ENCODE measurements around the gene KRT82. TPM values are rescaled to one million over a fixed set of nuclear protein-coding genes. Genes with fewer than 3 reads are reported as not detected.

Gene KRT82
- total and polyA plus RNA-seq, 4 donors, result not detected

DNA sequence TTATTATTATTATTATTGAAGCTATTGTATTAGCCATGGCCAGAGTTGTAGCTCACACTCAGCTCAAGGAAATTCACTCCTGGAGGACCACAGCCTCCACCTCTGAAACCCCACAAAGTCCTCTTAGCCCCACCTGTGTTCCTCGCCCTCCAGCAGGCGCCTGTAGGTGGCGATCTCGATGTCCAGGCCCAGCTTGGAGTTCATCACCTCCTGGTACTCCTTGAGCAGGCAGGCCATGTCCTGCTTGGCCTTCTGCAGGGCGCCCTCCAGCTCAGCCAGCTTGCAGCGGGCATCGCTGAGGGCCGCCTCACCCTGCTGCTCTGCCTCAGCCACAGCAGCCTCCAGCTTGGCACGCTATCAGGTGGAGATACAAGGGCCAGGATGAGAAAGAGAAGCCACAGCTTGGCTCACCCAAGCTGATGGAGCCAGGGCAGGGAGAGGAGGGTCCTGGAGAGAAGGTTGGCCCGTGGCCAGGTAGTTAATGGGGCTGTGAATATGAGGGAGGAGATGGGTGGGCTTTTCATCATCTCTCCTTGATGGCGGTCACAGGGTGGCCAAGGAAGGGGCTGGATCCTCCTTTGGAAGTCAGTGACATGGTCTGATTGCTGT, 43.9 kb downstream of the KRT82 start:
- peaks cover 0 to 8% (median 0%) of the 10 kb centered on the region in 3 donors for H3K27me3 ChIP-seq (ENCODE audit: control insufficient read depth in 3 of 3, insufficient read depth in 3 of 3, low read length in 2 of 3)
- ATAC-seq (ENCODE audit: insufficient read depth, low FRiP score), result no peak
- no peaks in the 10 kb centered on the region for H3K36me3 ChIP-seq (ENCODE audit: control insufficient read depth in 4 of 4, insufficient read depth in 4 of 4, low read length in 4 of 4)
- H3K27ac ChIP-seq (ENCODE audit: low read depth in 1 of 2, low read length in 1 of 2), result no peak overlapping the region
- H3K4me3 ChIP-seq, result no peak overlapping the region
- 85 to 91% methylated on average over 11 of the region's 11 CpGs for WGBS, 2 donors
- H3K9ac ChIP-seq (ENCODE audit: insufficient read depth in 1 of 2, low read length in 2 of 2), result no peak overlapping the region
- TF ChIP-seq, protein P1, sequence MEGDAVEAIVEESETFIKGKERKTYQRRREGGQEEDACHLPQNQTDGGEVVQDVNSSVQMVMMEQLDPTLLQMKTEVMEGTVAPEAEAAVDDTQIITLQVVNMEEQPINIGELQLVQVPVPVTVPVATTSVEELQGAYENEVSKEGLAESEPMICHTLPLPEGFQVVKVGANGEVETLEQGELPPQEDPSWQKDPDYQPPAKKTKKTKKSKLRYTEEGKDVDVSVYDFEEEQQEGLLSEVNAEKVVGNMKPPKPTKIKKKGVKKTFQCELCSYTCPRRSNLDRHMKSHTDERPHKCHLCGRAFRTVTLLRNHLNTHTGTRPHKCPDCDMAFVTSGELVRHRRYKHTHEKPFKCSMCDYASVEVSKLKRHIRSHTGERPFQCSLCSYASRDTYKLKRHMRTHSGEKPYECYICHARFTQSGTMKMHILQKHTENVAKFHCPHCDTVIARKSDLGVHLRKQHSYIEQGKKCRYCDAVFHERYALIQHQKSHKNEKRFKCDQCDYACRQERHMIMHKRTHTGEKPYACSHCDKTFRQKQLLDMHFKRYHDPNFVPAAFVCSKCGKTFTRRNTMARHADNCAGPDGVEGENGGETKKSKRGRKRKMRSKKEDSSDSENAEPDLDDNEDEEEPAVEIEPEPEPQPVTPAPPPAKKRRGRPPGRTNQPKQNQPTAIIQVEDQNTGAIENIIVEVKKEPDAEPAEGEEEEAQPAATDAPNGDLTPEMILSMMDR (IDR thresholded peaks at IDR 0.05; ENCODE audit: control extremely low read depth, extremely low read depth), result no peak
- no peak for DNase-seq
- peaks cover 0 to 16% (median 0%) of the 10 kb centered on the region in 5 donors for H3K4me1 ChIP-seq (ENCODE audit: control insufficient read depth in 5 of 5, insufficient read depth in 5 of 5, low read length in 5 of 5)
- H3K9me3 ChIP-seq (ENCODE audit: control insufficient read depth in 4 of 4, insufficient read depth in 3 of 4, low read length in 3 of 4), result peaks cover 0 to 3% (median 0%) of the 10 kb centered on the region in 4 donors

DNA sequence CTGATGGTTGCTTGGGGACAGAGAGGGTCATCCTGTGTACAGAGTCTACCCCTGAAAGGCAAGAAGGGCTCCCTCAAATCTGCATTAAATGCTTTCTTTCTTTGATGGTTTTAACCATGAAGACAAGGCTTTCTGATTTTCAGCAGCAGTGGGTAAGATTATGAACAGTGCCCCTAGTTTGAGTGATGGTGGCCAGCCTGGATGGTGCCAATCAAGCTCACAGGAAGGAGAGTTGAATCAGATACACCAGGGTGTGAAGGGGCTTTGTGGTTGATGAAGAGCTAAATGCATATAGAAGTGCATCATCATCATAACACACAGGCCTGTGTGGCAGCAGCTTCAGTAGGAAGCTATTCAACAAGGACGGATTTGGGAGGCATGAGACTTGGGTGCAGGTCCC, 44.6 kb downstream of the KRT82 start:
- Histone ChIP-seq H3K36me3 (ENCODE audit: control insufficient read depth in 4 of 4, insufficient read depth in 4 of 4, low read length in 4 of 4) (no peaks in the 10 kb centered on the region), H3K9me3 (ENCODE audit: control insufficient read depth in 4 of 4, insufficient read depth in 3 of 4, low read length in 3 of 4) (peaks cover 0 to 2% (median 0%) of the 10 kb centered on the region in 4 donors), H3K4me1 (ENCODE audit: control insufficient read depth in 5 of 5, insufficient read depth in 5 of 5, low read length in 5 of 5) (peaks cover 0 to 16% (median 0%) of the 10 kb centered on the region in 5 donors), H3K27me3 (ENCODE audit: control insufficient read depth in 3 of 3, insufficient read depth in 3 of 3, low read length in 2 of 3) (peaks cover 0 to 6% (median 0%) of the 10 kb centered on the region in 3 donors), H3K4me3 (no peak overlapping the region), H3K9ac (ENCODE audit: insufficient read depth in 1 of 2, low read length in 2 of 2) (no peak overlapping the region), H3K27ac (ENCODE audit: low read depth in 1 of 2, low read length in 1 of 2) (no peak overlapping the region)
- WGBS, 2 donors, result 82 to 92% methylated on average over 1 of the region's 1 CpG
- DNase-seq (no peak), ATAC-seq (ENCODE audit: insufficient read depth, low FRiP score) (no peak)
- TF ChIP-seq, protein P1 (IDR thresholded peaks at IDR 0.05; ENCODE audit: control extremely low read depth, extremely low read depth), result no peak

DNA sequence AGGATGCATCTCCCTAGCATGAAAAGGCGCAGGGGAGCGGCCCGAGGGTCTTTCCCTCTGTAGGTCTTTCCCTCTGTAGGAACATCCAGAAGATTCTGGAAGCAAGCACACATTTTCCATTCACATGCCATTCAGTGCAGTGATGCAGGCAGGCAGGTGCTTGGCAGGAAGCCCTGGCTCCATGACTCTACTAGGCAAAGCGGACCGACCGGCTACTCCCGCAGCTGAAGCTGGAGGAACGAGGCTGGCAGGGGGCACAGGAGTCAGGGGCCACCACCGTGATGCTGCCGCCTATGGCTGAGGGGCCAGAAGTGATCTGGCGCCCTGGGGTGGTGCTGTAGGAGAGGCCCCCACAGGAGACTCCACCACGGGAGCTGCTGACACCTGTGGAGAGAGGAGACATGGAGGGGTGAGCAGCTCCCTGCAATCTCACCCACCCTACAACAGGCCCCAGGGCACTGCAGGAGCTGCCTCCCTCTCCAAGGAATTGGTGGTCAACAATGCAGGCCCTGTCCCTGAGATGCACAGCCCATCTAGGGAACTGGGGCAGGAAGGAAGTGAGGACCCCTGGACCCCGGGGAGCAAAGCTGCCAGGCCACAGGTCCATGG, 45.4 kb downstream of the KRT82 start:
- Histone ChIP-seq H3K4me3 (no peak overlapping the region), H3K27ac (ENCODE audit: low read depth in 1 of 2, low read length in 1 of 2) (no peak overlapping the region), H3K4me1 (ENCODE audit: control insufficient read depth in 5 of 5, insufficient read depth in 5 of 5, low read length in 5 of 5) (peaks cover 0 to 16% (median 0%) of the 10 kb centered on the region in 5 donors), H3K9me3 (ENCODE audit: control insufficient read depth in 4 of 4, insufficient read depth in 3 of 4, low read length in 3 of 4) (no peaks in the 10 kb centered on the region), H3K9ac (ENCODE audit: insufficient read depth in 1 of 2, low read length in 2 of 2) (no peak overlapping the region), H3K36me3 (ENCODE audit: control insufficient read depth in 4 of 4, insufficient read depth in 4 of 4, low read length in 4 of 4) (no peaks in the 10 kb centered on the region), H3K27me3 (ENCODE audit: control insufficient read depth in 3 of 3, insufficient read depth in 3 of 3, low read length in 2 of 3) (peaks cover 0 to 3% (median 2%) of the 10 kb centered on the region in 3 donors)
- 79 to 88% methylated on average over 13 of the region's 13 CpGs for WGBS, 2 donors
- no peak for ATAC-seq (ENCODE audit: insufficient read depth, low FRiP score)
- TF ChIP-seq, protein P1 (IDR thresholded peaks at IDR 0.05; ENCODE audit: control extremely low read depth, extremely low read depth), result no peak
- DNase-seq, result no peak

Data from lung (tissue), 12 donors.